ENCODE results near the gene ISOC2. TPM values are rescaled to one million over a fixed set of nuclear protein-coding genes. Genes with fewer than 3 reads are reported as not detected.
A peak's percentile ranks its signal among the peaks of the same experiment; 100 is the strongest.

Gene ISOC2
- total RNA-seq, 1 experiment from 2014 or later, result 251 TPM

DNA sequence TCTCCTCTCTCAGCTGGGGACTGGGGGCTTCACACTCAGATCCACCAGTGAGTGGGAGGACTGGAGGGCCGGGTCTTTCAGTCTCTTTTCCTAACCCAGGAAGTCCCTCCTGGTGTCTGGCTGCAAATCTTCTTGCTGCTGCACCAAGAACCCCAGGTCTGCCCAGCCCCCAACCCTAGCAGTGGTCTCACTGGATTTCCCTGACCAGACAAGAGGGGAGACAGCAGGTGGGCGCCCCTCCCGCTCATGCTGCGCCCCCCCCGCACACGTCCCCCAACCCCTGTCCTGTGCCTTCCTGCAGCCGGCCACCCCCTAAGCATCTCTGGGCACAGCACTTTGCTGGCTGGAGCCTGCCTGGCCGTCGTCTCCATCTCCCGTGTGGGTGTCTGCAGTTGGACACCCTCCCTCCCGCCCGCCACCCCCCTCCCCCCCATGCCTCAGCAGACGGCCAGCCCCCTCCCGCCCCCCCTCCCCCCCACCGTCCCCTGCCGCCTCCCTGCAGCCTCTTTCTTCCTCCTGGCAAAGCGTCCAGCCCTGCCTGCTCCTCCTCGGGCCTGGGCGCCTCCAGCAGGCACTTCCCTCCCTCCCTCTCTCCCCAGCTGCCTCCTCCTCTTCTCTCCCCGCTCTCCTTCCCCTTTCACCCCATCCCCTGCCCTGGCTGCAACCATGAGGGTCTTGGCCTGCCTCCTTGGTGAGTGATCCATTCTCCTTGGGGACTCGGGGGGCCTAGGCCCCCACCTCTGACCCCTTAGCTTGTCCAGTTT is 26.7 kb upstream of the ISOC2 start, which contains the start of gene SSC5D:
TSS of gene SSC5D (plus strand) at position 513 of the 764 bp plus-strand sequence. CDS start at position 667, 154 bp downstream.
- H3K79me2 ChIP-seq (ENCODE audit: low read length), result no peaks in the 10 kb centered on the region
- TF ChIP-seq CTCF (conservative IDR thresholded peaks at IDR 0.05; ENCODE audit: low read depth, low read length) (no peak), EZH2 (IDR thresholded peaks at IDR 0.05; ENCODE audit: low read length, unreplicated experiment) (no peak), EZH2phosphoT487 (IDR thresholded peaks at IDR 0.05; ENCODE audit: borderline replicate concordance, low read length) (no peak)
- peak within 1 kb of the TSS; percentile 39 for H2AFZ ChIP-seq (ENCODE audit: low read length)
- intact Hi-C loops (cut with micrococcal nuclease), result no loop called here
- H3K9ac ChIP-seq (ENCODE audit: low read length), result peak within 1 kb of the TSS; percentile 18
- no peaks in the 10 kb centered on the region for H3K9me2 ChIP-seq (replicated peaks; ENCODE audit: low read length)
- DNase-seq, result no peak
- BruUV-seq (replicated peaks), result no TSS peak
- no peaks in the 10 kb centered on the region for H3K36me3 ChIP-seq (ENCODE audit: low read depth, low read length)
- H3K27ac ChIP-seq (ENCODE audit: low read length), result peak within 1 kb of the TSS; percentile 73
- POLR2A ChIA-PET (ENCODE audit: unreplicated experiment), result no interaction called here
- CTCF ChIA-PET, result interaction anchor here (0.5 to 1.9 kb wide), 3 partner anchors 12 to 82 kb away, joined by 3 to 13 read pairs (median 3); partner anchors contain the start of gene ZNF628
- peaks cover 33% of the 10 kb centered on the region for H3K4me1 ChIP-seq (ENCODE audit: insufficient read depth, low read length)
- no peak for ATAC-seq
- H4K20me1 ChIP-seq (ENCODE audit: low read length), result no peaks in the 10 kb centered on the region
- peak within 1 kb of the TSS; percentile 70 for H3K4me2 ChIP-seq (ENCODE audit: low read length)
- H3K27me3 ChIP-seq (ENCODE audit: low read length), result no peaks in the 10 kb centered on the region
- H3K9me3 ChIP-seq (ENCODE audit: low read length), result no peaks in the 10 kb centered on the region
- peaks cover 3% of the 10 kb centered on the region for H3F3A ChIP-seq (ENCODE audit: low read length, unreplicated experiment)
- H3K4me3 ChIP-seq (ENCODE audit: low read length), result peak within 1 kb of the TSS; percentile 9; the same call in 1 of the 2 replicates

- Histone ChIP-seq H3K27me3 (ENCODE audit: low read length) (no peaks in the 10 kb centered on the region), H3K9me3 (ENCODE audit: low read length) (no peaks in the 10 kb centered on the region), H2AFZ (ENCODE audit: low read length) (peak overlapping the region; percentile 39), H3K79me2 (ENCODE audit: low read length) (no peaks in the 10 kb centered on the region), H4K20me1 (ENCODE audit: low read length) (no peaks in the 10 kb centered on the region), H3K4me3 (ENCODE audit: low read length) (peak overlapping the region; percentile 9; the same call in 1 of the 2 replicates), H3K27ac (ENCODE audit: low read length) (peak overlapping the region; percentile 73), H3K36me3 (ENCODE audit: low read depth, low read length) (no peaks in the 10 kb centered on the region), H3K9me2 (replicated peaks; ENCODE audit: low read length) (no peaks in the 10 kb centered on the region), H3F3A (ENCODE audit: low read length, unreplicated experiment) (peaks cover 3% of the 10 kb centered on the region), H3K4me1 (ENCODE audit: insufficient read depth, low read length) (peaks cover 33% of the 10 kb centered on the region), H3K9ac (ENCODE audit: low read length) (peak overlapping the region; percentile 18), H3K4me2 (ENCODE audit: low read length) (peak overlapping the region; percentile 70)
- no TSS peak for BruUV-seq (replicated peaks)
- peak; percentile 69 for ATAC-seq
- intact Hi-C loops (cut with micrococcal nuclease), result no loop called here
- DNase-seq, result peak; percentile 81
- ChIA-PET POLR2A (ENCODE audit: unreplicated experiment) (interaction anchor here (0.6 kb wide), 1 partner anchor 331 kb away, joined by 23 read pairs; no protein-coding TSS in a partner anchor), CTCF (interaction anchor here (0.5 to 1.9 kb wide), 3 partner anchors 11 to 81 kb away, joined by 3 to 13 read pairs (median 3); partner anchors contain the start of gene ZNF628)
- TF ChIP-seq EZH2 (IDR thresholded peaks at IDR 0.05; ENCODE audit: low read length, unreplicated experiment) (no peak), CTCF (conservative IDR thresholded peaks at IDR 0.05; ENCODE audit: low read depth, low read length) (no peak), EZH2phosphoT487 (IDR thresholded peaks at IDR 0.05; ENCODE audit: borderline replicate concordance, low read length) (no peak)
Measured at GRCh38 chr19:55486971-55487923, 25.8 kb upstream of the ISOC2 start.

Data from PC-3 (cell line).